ENCODE data around the gene PIEZO1. TPM values are rescaled to one million over a fixed set of nuclear protein-coding genes. Genes with fewer than 3 reads are reported as not detected.

The PIEZO1 gene
- polyA plus RNA-seq, 2 of the 4 experiments (the other 2 are of a cell fraction) = 26.1 to 84.7 TPM

DNA sequence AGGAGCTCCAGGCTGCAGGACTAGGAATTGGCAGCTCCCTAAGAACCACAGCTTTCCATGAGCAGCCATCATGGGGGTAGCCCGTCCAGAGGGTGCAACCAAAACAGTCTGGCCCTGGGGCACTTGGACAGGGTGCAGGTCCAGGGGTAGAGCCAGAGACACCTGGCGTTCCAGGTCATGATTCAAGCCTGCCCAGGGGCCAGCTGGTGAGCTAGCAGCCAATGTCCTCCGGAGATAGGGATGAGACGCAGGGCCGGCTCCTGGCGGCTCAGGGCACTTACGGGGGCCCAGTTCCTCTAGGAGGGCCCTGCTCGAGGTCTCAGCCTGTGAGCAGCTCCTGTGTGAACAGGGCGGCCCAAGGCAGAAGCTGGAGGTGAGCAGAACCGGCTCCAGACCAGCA is 22.1 kb downstream of the PIEZO1 start (continued):
- no peak for TF ChIP-seq MAFK (IDR thresholded peaks at IDR 0.05; ENCODE audit: partially characterized antibody)
- no peak for TF ChIP-seq EHMT2 (IDR thresholded peaks at IDR 0.05; ENCODE audit: low read depth)
- no peak for TF ChIP-seq FOSL2 (IDR thresholded peaks at IDR 0.05)
- no peak for TF ChIP-seq FOSL2 (CRISPR knock-in tag; IDR thresholded peaks at IDR 0.05)
- no peak for TF ChIP-seq FOXS1 (CRISPR knock-in tag; IDR thresholded peaks at IDR 0.05)
- TF ChIP-seq HOXA7 (CRISPR knock-in tag; IDR thresholded peaks at IDR 0.05) = no peak
- no peak for TF ChIP-seq CHD2 (IDR thresholded peaks at IDR 0.05; ENCODE audit: low read length, partially characterized antibody)
- TF ChIP-seq TFCP2L1 (CRISPR knock-in tag; IDR thresholded peaks at IDR 0.05) = no peak
- no peak for TF ChIP-seq KDM5A (IDR thresholded peaks at IDR 0.05)

GRCh38 chr16:88762258-88762870 is 22.7 kb downstream of the PIEZO1 start:
- Histone ChIP-seq H3K4me1 (peaks cover 30% of the 10 kb centered on the region), H3K27ac (no peak overlapping the region; a peak in 1 of 6 replicates), H3K4me2 (no peak overlapping the region), H3K4me3 (no peak overlapping the region), H3K9me3 (no peaks in the 10 kb centered on the region)
- POLR2A ChIA-PET = interaction anchor here (0.9 kb wide), 1 partner anchor 22 kb away, joined by 3 read pairs; no protein-coding TSS in a partner anchor
- DNase-seq (ENCODE audit: low read depth in 1 of 2, low spot score in 1 of 2) (no peak), ATAC-seq (no peak), FAIRE-seq (no peak)
- CTCF ChIA-PET = interaction anchor here (1.1 to 31.8 kb wide), 4 partner anchors 15 to 406 kb away, joined by 3 to 596 read pairs (median 4); no protein-coding TSS in a partner anchor
- no peak for TF ChIP-seq HOXB5 (CRISPR knock-in tag; IDR thresholded peaks at IDR 0.05)
- TF ChIP-seq SMC3 (IDR thresholded peaks at IDR 0.05) = no peak
- no peak for TF ChIP-seq POLR2AphosphoS2 (conservative IDR thresholded peaks at IDR 0.05; ENCODE audit: low read length)
- TF ChIP-seq MAZ (IDR thresholded peaks at IDR 0.05; ENCODE audit: borderline replicate concordance, low read depth, low read length) = no peak
- no peak for TF ChIP-seq TFCP2L1 (CRISPR knock-in tag; IDR thresholded peaks at IDR 0.05)
- TF ChIP-seq NR3C1 (IDR thresholded peaks at IDR 0.05) = no peak
- TF ChIP-seq SREBF2 (IDR thresholded peaks at IDR 0.05) = no peak
- no peak for TF ChIP-seq MAFK (IDR thresholded peaks at IDR 0.05; ENCODE audit: partially characterized antibody)
- no peak for TF ChIP-seq MYC (IDR thresholded peaks at IDR 0.05; ENCODE audit: borderline replicate concordance, low read length)
- no peak for TF ChIP-seq NFE2L2 (conservative IDR thresholded peaks at IDR 0.05; ENCODE audit: low read length)
- no peak for TF ChIP-seq HDAC2 (IDR thresholded peaks at IDR 0.05)
- 92% methylated on average over 8 of the region's 16 CpGs for WGBS (ENCODE audit: missing lambda C conversion rate)

- Histone ChIP-seq H3K9me3 (no peaks in the 10 kb centered on the region), H3K4me1 (peaks cover 30% of the 10 kb centered on the region), H3K27ac (no peak overlapping the region; a peak in 1 of 6 replicates), H3K4me2 (no peak overlapping the region), H3K4me3 (no peak overlapping the region)
- 80% methylated on average over 10 of the region's 10 CpGs for WGBS (ENCODE audit: missing lambda C conversion rate)
- POLR2A ChIA-PET = interaction anchor here (0.9 kb wide), 1 partner anchor 22 kb away, joined by 3 read pairs; no protein-coding TSS in a partner anchor
- no peak for DNase-seq (ENCODE audit: low read depth in 1 of 2, low spot score in 1 of 2)
- ATAC-seq = no peak
- FAIRE-seq = no peak
- CTCF ChIA-PET = interaction anchor here (1.1 to 31.8 kb wide), 2 partner anchors 19 to 407 kb away, joined by 4 to 596 read pairs; no protein-coding TSS in a partner anchor
- no peak for TF ChIP-seq JUNB (IDR thresholded peaks at IDR 0.05)
- no peak for TF ChIP-seq RARB (CRISPR knock-in tag; IDR thresholded peaks at IDR 0.05)
- no peak for TF ChIP-seq EHF (CRISPR knock-in tag; IDR thresholded peaks at IDR 0.05)
- no peak for TF ChIP-seq POLR2A (IDR thresholded peaks at IDR 0.05; ENCODE audit: low read length)
- no peak for TF ChIP-seq SREBF2 (IDR thresholded peaks at IDR 0.05)
- TF ChIP-seq FOSB (CRISPR knock-in tag; IDR thresholded peaks at IDR 0.05) = no peak
- no peak for TF ChIP-seq MAZ (IDR thresholded peaks at IDR 0.05; ENCODE audit: borderline replicate concordance, low read depth, low read length)
- no peak for TF ChIP-seq NFE2L2 (conservative IDR thresholded peaks at IDR 0.05; ENCODE audit: low read length)
- TF ChIP-seq ZFP36 (IDR thresholded peaks at IDR 0.05; ENCODE audit: borderline replicate concordance, partially characterized antibody) = no peak
- no peak for TF ChIP-seq PHF8 (IDR thresholded peaks at IDR 0.05; ENCODE audit: borderline replicate concordance, low read depth)
- TF ChIP-seq, protein P1, sequence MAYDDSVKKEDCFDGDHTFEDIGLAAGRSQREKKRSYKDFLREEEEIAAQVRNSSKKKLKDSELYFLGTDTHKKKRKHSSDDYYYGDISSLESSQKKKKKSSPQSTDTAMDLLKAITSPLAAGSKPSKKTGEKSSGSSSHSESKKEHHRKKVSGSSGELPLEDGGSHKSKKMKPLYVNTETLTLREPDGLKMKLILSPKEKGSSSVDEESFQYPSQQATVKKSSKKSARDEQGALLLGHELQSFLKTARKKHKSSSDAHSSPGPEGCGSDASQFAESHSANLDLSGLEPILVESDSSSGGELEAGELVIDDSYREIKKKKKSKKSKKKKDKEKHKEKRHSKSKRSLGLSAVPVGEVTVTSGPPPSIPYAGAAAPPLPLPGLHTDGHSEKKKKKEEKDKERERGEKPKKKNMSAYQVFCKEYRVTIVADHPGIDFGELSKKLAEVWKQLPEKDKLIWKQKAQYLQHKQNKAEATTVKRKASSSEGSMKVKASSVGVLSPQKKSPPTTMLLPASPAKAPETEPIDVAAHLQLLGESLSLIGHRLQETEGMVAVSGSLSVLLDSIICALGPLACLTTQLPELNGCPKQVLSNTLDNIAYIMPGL (CRISPR knock-in tag; IDR thresholded peaks at IDR 0.05; ENCODE audit: borderline replicate concordance) = no peak
- TF ChIP-seq ZSCAN20 (CRISPR knock-in tag; IDR thresholded peaks at IDR 0.05) = no peak
- no peak for TF ChIP-seq RCOR1 (IDR thresholded peaks at IDR 0.05; ENCODE audit: low read depth, low read length)
Measured at GRCh38 chr16:88761830-88762229, 23.2 kb downstream of the PIEZO1 start.
